GM18861 (cell line): ENCODE results near the gene DNAH11.
"Not testable (repeated sequence)": the region's sequence is repeated elsewhere in the genome, so short reads cannot be mapped to it uniquely, and the experiment has no call there.

Source experiments
- ATAC-seq: cut with Tn5 transposase; IDR thresholded peaks from one replicate; pipeline ENCODE4 v1.9.1; 2021; ENCODE audit not compliant: unreplicated experiment

The DNAH11 gene

GRCh38 chr7:21542891-21543527 lies at the start of gene DNAH11:
DNAH11 (plus strand) TSS chr7:21543039; CDS start chr7:21543246, 207 bp downstream.
- ATAC-seq = no peak

GRCh38 chr7:21495731-21496130 lies 47.1 kb upstream of the DNAH11 start:
- ATAC-seq = no peak

- no peak for ATAC-seq
These were observed 45.8 kb upstream of the DNAH11 start for GRCh38 chr7:21497072-21497471.

- ATAC-seq = no peak
These were observed 42.6 kb upstream of the DNAH11 start for GRCh38 chr7:21500117-21500832.

GRCh38 chr7:21504021-21504420 lies 38.8 kb upstream of the DNAH11 start:
- no peak for ATAC-seq

- no peak for ATAC-seq
These were observed 35.1 kb upstream of the DNAH11 start for GRCh38 chr7:21507627-21508343.

- ATAC-seq = no peak
These were observed 34.3 kb upstream of the DNAH11 start for GRCh38 chr7:21508538-21508937.

- ATAC-seq = no peak
These were observed 28.8 kb upstream of the DNAH11 start for GRCh38 chr7:21514062-21514461.

GRCh38 chr7:21524680-21525079 lies 18.2 kb upstream of the DNAH11 start:
- no peak for ATAC-seq

GRCh38 chr7:21526007-21526406 lies 16.8 kb upstream of the DNAH11 start:
- ATAC-seq = no peak

GRCh38 chr7:21526448-21526847 lies 16.4 kb upstream of the DNAH11 start:
- ATAC-seq = no peak

- not testable (repeated sequence) for ATAC-seq
These were observed 10.4 kb upstream of the DNAH11 start for GRCh38 chr7:21532485-21532884.

GRCh38 chr7:21533646-21534045 lies 9.2 kb upstream of the DNAH11 start:
- ATAC-seq = not testable (repeated sequence)

- ATAC-seq = not testable (repeated sequence)
These were observed 6.3 kb upstream of the DNAH11 start for GRCh38 chr7:21536445-21537118.

GRCh38 chr7:21538936-21539495 lies 3.8 kb upstream of the DNAH11 start:
- no peak for ATAC-seq

- ATAC-seq = no peak
These were observed 876 bp downstream of the DNAH11 start for GRCh38 chr7:21543528-21544302.

GRCh38 chr7:21544303-21544656 lies 1.4 kb downstream of the DNAH11 start:
- ATAC-seq = no peak

- no peak for ATAC-seq
These were observed 1.9 kb downstream of the DNAH11 start for GRCh38 chr7:21544715-21545114.

GRCh38 chr7:21547501-21547900 lies 4.7 kb downstream of the DNAH11 start:
- ATAC-seq = no peak

GRCh38 chr7:21548491-21548890 lies 5.7 kb downstream of the DNAH11 start:
- ATAC-seq = no peak
